Left lung (tissue), 10 donors: ENCODE data around the gene PBX1. TPM values are rescaled to one million over a fixed set of nuclear protein-coding genes. Genes with fewer than 3 reads are reported as not detected.
A peak's percentile ranks its signal among the peaks of the same experiment; 100 is the strongest.

Source experiments
- ATAC-seq: fragments of 200-7000 bp; cut with Tn5 transposase; one replicate; pipeline ENCODE4 v1.9.1; 2020; ENCODE audit warnings: moderate library complexity
- DNase-seq, 4 donors: peaks; one replicate each; pipeline ENCODE4 v3.0.0-alpha.2; 2013 to 2020
- H3K27ac ChIP-seq, 2 donors: fragments of 200-600 bp; sonication (generic) in 1 of 2; one replicate each; pipeline versions ENCODE4 v1.5.0 to v1.8.0; 2020 to 2021
- H3K27me3 ChIP-seq, 2 donors: fragments of 200-600 bp; sonication (generic) in 1 of 2; one replicate each; pipeline versions ENCODE4 v1.5.0 to v1.8.0; 2020 to 2021
- H3K36me3 ChIP-seq, 2 donors: fragments of 200-600 bp; sonication (generic) in 1 of 2; one replicate each; pipeline versions ENCODE4 v1.5.0 to v1.8.0; 2020 to 2021
- H3K4me1 ChIP-seq, 2 donors: fragments of 200-600 bp; one replicate each; pipeline ENCODE4 v1.8.0; 2021
- H3K4me3 ChIP-seq, 2 donors: fragments of 200-600 bp; sonication (generic) in 1 of 2; one replicate each; pipeline versions ENCODE4 v1.5.0 to v1.8.0; 2020 to 2021; ENCODE audit warnings: mild to moderate bottlenecking in 1 of 2
- H3K9me3 ChIP-seq, 2 donors: fragments of 200-600 bp; sonication (generic) in 1 of 2; one replicate each; pipeline versions ENCODE4 v1.5.0 to v1.8.0; 2020 to 2021
- intact Hi-C, 2 donors: fragments of 100-400 bp; cut with DNase I; formaldehyde crosslinking; loops; one replicate each; pipeline versions ENCODE4 v1.11.2 to v1.14.2; 2022
- polyA plus RNA-seq, 6 donors: library from polyadenylated mRNA; unstranded; fragments of 120-200 nt; gene quantifications; one replicate each; pipeline ENCODE4 v1.2.1, GENCODE V29; 2013; ENCODE audit not compliant: insufficient read length in 6 of 6
- total RNA-seq, 2 donors: library from RNA; stranded (reverse); fragmentation: NEBNext Ultra II Directional; extraction: Animal tissue kit (Norgen Biotek cat#: 25700); gene quantifications; one replicate each; pipeline ENCODE4 v1.2.1, GENCODE V29; 2021
- TF ChIP-seq, protein P1 (sequence below), 2 donors: fragments of 200-600 bp; sonication (generic) in 1 of 2; IDR thresholded peaks; one replicate each; pipeline versions ENCODE4 v1.5.0 to v1.8.0; 2021; ENCODE audit warnings: antibody characterized with exemption in 2 of 2
- donor health status: DM: no; HTN: yes; CAD: no.
- donor health status: DM: no; HTN: no; CAD: no.

Gene PBX1
- total and polyA plus RNA-seq, 8 donors, result 44.5 to 133 (median 127) TPM

DNA sequence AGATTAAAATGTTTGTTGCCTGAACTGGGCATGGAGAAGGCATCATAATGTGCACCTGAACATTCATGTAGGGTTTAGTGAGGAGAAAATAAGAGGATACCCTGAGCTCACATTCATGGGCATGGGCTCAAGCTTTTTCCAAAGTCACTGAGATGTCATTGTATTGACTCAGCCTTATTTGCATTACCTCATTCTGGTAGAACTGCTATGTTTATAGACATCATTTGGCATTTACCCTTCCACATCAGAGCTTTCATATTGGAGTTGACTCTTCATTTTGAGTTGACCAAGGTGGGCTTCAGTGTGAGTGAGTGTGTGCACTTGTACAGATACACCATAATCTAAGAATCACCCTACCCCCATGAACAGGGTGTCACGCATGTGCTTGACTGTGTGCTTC is 143.2 kb downstream of the PBX1 start:
- TF ChIP-seq, protein P1, sequence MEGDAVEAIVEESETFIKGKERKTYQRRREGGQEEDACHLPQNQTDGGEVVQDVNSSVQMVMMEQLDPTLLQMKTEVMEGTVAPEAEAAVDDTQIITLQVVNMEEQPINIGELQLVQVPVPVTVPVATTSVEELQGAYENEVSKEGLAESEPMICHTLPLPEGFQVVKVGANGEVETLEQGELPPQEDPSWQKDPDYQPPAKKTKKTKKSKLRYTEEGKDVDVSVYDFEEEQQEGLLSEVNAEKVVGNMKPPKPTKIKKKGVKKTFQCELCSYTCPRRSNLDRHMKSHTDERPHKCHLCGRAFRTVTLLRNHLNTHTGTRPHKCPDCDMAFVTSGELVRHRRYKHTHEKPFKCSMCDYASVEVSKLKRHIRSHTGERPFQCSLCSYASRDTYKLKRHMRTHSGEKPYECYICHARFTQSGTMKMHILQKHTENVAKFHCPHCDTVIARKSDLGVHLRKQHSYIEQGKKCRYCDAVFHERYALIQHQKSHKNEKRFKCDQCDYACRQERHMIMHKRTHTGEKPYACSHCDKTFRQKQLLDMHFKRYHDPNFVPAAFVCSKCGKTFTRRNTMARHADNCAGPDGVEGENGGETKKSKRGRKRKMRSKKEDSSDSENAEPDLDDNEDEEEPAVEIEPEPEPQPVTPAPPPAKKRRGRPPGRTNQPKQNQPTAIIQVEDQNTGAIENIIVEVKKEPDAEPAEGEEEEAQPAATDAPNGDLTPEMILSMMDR (IDR thresholded peaks at IDR 0.05), result no peak
- Histone ChIP-seq H3K9me3 (no peaks in the 10 kb centered on the region), H3K4me3 (no peak overlapping the region), H3K36me3 (no peaks in the 10 kb centered on the region), H3K27me3 (no peaks in the 10 kb centered on the region), H3K27ac (no peak overlapping the region), H3K4me1 (peaks cover 0 to 13% of the 10 kb centered on the region in 2 donors)
- intact Hi-C loops, result no loop called here
- DNase-seq (no peak), ATAC-seq (no peak)

DNA sequence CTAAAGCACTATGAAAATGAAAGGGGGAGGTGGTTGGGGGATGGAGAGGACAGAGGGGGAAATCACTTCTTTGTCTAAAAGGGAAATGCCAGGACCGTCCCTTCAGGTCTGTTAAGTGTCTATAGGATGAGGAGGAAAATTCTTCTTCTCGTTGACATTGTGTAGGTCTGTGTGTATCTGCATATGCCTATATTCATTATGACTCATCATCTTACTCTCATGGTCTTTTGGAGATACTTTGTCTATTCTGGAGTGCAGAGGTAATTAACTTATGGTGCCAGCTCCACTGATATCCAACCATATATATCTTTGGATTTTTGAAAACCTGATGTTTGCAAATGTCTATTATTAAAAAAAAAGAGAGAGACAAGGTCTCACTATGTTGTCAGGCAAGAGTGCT is 143.7 kb downstream of the PBX1 start:
- H3K27ac ChIP-seq, result no peak overlapping the region
- H3K27me3 ChIP-seq, result no peaks in the 10 kb centered on the region
- H3K4me3 ChIP-seq, result no peak overlapping the region
- TF ChIP-seq, protein P1 (IDR thresholded peaks at IDR 0.05), result no peak
- intact Hi-C loops, result no loop called here
- H3K36me3 ChIP-seq, result no peaks in the 10 kb centered on the region
- ATAC-seq, result no peak
- no peak for DNase-seq
- H3K9me3 ChIP-seq, result no peaks in the 10 kb centered on the region
- peaks cover 3 to 18% of the 10 kb centered on the region in 2 donors for H3K4me1 ChIP-seq

DNA sequence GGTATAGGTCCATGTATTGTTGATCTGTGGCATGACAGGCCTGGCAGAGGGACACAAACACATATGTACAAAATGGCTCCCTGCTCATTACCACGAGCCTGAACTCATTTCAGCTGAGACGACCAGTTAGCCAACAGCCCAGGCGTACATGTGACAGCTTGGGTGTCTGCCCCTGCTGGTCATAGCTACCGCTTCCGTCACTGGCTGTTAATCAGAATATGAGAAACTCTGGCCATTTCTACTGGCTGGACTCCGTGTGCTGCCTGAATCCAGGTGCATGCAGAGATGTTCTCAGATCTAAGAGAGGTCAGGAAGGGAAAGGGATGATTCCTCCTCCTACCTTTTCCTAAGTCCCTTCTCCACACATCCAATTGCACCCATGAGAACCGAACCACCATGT is 144.5 kb downstream of the PBX1 start:
- Histone ChIP-seq H3K27ac (no peak overlapping the region), H3K27me3 (no peaks in the 10 kb centered on the region), H3K4me1 (peaks cover 4 to 22% of the 10 kb centered on the region in 2 donors), H3K4me3 (no peak overlapping the region), H3K9me3 (no peaks in the 10 kb centered on the region), H3K36me3 (no peaks in the 10 kb centered on the region)
- TF ChIP-seq, protein P1 (IDR thresholded peaks at IDR 0.05), result no peak
- ATAC-seq, result no peak
- intact Hi-C loops, result no loop called here
- no peak for DNase-seq

DNA sequence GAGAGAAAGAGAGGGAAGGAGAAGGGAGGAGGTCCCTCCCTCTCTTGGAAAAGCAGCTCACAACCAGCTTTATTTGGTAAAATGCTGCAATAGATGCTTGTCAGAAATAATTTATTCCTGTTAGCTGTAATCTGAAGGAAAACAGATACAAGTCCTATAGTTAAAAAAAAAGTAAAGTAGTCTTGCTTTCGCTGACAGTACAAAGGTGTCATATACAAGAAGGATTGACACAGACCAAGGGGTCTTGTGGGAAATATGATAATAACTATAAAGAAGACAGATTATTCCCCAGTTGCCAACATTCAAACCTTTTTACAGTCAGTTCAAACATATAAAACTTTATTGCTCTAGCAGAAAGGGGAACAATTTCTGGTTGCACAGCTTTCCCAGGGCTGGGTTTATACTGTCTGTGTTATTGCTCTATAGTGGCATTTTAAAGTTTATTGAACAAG is 145.0 kb downstream of the PBX1 start:
- Histone ChIP-seq H3K4me3 (no peak overlapping the region), H3K4me1 (peaks cover 5 to 25% of the 10 kb centered on the region in 2 donors), H3K36me3 (no peaks in the 10 kb centered on the region), H3K27ac (no peak overlapping the region), H3K9me3 (no peaks in the 10 kb centered on the region), H3K27me3 (no peaks in the 10 kb centered on the region)
- ATAC-seq (no peak), DNase-seq (peak in 1 of 4 donors; percentile 22)
- TF ChIP-seq, protein P1 (IDR thresholded peaks at IDR 0.05), result no peak
- intact Hi-C loops, result no loop called here

DNA sequence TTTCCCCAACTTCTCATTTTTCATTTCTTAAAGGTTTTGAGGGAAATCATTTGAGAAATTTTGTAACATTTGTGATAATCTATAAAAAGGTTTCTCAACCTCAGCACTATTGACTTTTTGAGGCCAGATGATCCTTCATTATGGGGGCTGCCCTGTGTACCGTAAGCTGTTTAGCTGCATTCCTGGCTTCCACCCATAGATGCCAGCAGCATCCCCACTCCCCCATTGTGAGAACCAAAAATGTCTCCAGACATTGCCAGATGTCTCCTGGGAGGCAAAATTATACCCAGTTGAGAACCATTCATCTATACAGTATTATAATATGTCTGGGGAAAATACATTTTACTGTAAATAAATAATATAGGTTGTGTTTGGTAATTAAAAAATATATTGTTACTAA is 146.0 kb downstream of the PBX1 start:
- Histone ChIP-seq H3K9me3 (no peaks in the 10 kb centered on the region), H3K4me1 (peaks cover 6 to 30% of the 10 kb centered on the region in 2 donors), H3K36me3 (no peaks in the 10 kb centered on the region), H3K27ac (no peak overlapping the region), H3K27me3 (no peaks in the 10 kb centered on the region), H3K4me3 (no peak overlapping the region)
- TF ChIP-seq, protein P1 (IDR thresholded peaks at IDR 0.05), result no peak
- intact Hi-C loops, result no loop called here
- ATAC-seq (no peak), DNase-seq (no peak)
